Measurements from ENCODE around the gene B3GALT6. TPM values are rescaled to one million over a fixed set of nuclear protein-coding genes. Genes with fewer than 3 reads are reported as not detected.

Gene B3GALT6
- total RNA-seq, 2 experiments from 2014 or later: 17.6 to 25.5 TPM

GRCh38 chr1:1235016-1235744 is 3.1 kb downstream of the B3GALT6 start:
- Mint-ChIP-seq H3K27ac (no peak overlapping the region), H3K4me1 (peaks cover 22% of the 10 kb centered on the region), H3K4me3 (no peak overlapping the region), H3K36me3 (peaks cover 10% of the 10 kb centered on the region), H3K27me3 (no peaks in the 10 kb centered on the region), H3K9me3 (ENCODE audit: low read depth) (no peaks in the 10 kb centered on the region)
- DNase-seq: no peak
- ATAC-seq: no peak
- CTCF ChIA-PET: interaction anchor here (1.0 kb wide), 1 partner anchor 39 kb away, joined by 4 read pairs; the partner anchor contains the start of gene UBE2J2

- H3K27ac Mint-ChIP-seq: no peak overlapping the region
- DNase-seq (no peak), ATAC-seq (no peak)
- H3K4me3 Mint-ChIP-seq: no peak overlapping the region
- no peaks in the 10 kb centered on the region for H3K9me3 Mint-ChIP-seq (ENCODE audit: low read depth)
- H3K4me1 Mint-ChIP-seq: peaks cover 17% of the 10 kb centered on the region
- CTCF ChIA-PET: interaction anchor here (0.6 kb wide), 1 partner anchor 205 kb away, joined by 3 read pairs; no protein-coding TSS in a partner anchor
- H3K36me3 Mint-ChIP-seq: peaks cover 6% of the 10 kb centered on the region
- no peaks in the 10 kb centered on the region for H3K27me3 Mint-ChIP-seq
These were observed 4.2 kb downstream of the B3GALT6 start for GRCh38 chr1:1236176-1236763.

DNA sequence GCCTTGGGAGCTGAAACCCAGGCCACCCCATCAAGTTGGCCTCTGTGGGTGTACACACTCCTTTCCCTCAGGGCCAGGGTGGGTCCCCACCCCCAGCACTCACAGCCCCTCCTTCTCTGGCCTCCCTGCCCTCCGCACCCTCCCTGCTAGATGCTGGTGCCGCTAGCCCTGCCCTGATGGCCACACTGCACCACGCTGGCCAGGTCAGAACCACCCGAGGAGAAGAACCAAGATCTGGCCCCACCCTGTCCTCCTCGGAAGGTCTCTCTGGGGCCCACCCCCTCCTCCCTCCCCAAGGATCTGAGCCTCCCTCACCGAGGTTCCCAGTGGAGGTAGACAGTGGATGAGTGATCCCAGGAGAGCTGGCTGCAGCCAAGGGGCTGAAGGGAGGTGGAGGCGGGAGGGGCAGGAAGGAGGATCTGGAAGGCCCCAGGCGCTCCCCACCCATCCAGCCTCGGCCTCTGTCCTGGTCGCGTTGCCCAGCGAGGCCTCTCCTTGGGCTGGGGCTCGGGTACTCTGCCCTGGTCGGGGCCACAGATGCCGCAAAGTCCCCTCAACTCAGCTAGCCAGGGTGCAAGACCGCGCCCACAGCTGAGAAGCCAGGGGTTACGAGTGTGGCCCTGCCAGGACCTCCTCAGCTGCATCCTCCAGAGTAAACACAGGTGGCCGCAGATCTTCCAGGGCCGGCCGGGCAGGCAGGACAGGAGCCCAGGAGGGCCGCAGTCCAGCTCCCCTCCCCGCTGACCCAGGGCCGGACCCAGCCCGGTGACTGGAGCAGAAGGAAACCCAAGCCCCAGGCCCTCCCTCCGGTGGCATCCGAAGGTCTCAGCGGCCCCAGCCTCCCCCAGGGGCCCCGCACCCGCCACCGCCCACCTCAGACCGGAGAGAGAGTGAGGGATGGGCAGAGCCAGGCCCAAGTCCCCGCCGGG is 5.2 kb downstream of the B3GALT6 start:
- H3K4me1 Mint-ChIP-seq: peaks cover 17% of the 10 kb centered on the region
- no peak overlapping the region for H3K4me3 Mint-ChIP-seq

DNA sequence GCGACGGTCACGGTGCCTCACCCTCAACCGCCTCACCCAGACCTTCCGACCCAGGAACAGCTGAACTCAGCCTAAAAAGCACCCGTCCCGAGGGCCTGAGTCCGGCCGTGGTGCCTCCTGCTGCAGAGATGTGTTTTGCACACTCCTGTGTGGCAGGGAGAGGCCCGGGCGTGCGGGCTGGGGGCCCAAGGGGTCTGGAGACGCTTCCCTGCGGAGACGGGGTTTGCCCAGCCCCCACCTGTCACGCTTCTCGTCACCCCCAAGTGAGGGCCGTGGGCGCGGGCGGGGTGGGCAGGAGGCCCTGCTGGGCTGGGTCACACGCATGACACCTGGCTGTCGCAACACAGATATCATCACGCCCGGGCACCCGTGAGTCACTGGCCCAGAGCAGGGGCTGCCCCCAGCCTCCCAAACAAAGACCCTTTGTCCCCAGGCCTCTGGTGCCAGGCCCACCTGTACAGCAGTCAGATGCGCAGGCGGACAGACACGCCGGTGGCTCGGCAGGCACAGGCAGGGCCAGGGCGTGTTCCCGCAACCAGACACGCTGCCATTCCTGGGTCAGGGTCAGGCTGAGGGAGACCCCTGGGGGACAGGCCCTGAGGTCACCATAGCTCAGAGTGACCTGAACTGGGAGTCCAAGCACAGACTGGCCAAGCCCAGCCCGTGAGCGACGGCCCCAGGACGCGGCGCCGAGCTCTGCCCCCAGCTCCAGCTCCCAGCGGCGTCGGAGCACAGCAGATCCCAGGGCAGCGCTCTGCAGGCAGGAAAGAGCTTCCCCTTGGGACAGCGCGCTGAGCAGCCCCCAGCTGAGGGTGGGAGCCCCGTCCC is 6.1 kb downstream of the B3GALT6 start:
- Mint-ChIP-seq H3K27ac (no peak overlapping the region), H3K9me3 (ENCODE audit: low read depth) (no peaks in the 10 kb centered on the region), H3K27me3 (no peaks in the 10 kb centered on the region), H3K4me1 (peaks cover 15% of the 10 kb centered on the region), H3K36me3 (peaks cover 6% of the 10 kb centered on the region), H3K4me3 (no peak overlapping the region)
- ATAC-seq (no peak), DNase-seq (no peak)
- CTCF ChIA-PET: interaction anchor here (1.1 kb wide), 1 partner anchor 117 kb away, joined by 3 read pairs; no protein-coding TSS in a partner anchor

More for the DNA sequence above, 5.2 kb downstream of the B3GALT6 start:
- DNase-seq: no peak
- CTCF ChIA-PET: interaction anchor here (1.1 kb wide), 1 partner anchor 116 kb away, joined by 3 read pairs; no protein-coding TSS in a partner anchor
- Mint-ChIP-seq H3K27ac (no peak overlapping the region), H3K36me3 (peaks cover 6% of the 10 kb centered on the region), H3K9me3 (ENCODE audit: low read depth) (no peaks in the 10 kb centered on the region), H3K27me3 (no peaks in the 10 kb centered on the region)
- ATAC-seq: no peak

DNA sequence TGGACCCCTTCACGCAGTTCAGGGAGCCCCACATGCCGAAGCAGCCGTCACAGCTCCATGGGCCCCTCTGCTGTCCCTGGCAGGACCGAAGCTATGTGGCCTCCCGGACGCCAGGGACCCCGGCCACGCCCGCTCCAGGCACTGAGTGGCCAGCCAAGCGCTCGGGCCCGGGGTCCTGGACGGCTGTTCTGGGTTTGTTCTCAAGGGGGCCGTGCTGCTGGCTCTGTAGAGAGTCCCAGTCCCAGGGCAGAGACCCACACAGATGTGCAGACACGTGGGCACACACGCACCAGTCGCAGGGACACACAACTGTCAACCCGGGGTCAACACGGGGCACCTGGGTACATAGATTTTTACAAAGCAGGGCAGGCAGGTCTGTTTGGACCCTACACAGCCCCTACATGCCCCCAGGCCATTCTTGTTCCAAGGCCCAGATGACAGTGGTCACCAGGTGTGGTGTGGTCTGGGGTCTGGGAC is 6.7 kb downstream of the B3GALT6 start:
- Mint-ChIP-seq H3K27ac (no peak overlapping the region), H3K9me3 (ENCODE audit: low read depth) (no peaks in the 10 kb centered on the region), H3K4me3 (no peak overlapping the region), H3K36me3 (peaks cover 2% of the 10 kb centered on the region), H3K4me1 (peaks cover 10% of the 10 kb centered on the region), H3K27me3 (no peaks in the 10 kb centered on the region)
- DNase-seq (no peak), ATAC-seq (no peak)
- CTCF ChIA-PET: no interaction called here

- CTCF ChIA-PET: no interaction called here
- ATAC-seq: no peak
- peaks cover 6% of the 10 kb centered on the region for H3K4me1 Mint-ChIP-seq
These were observed 7.2 kb downstream of the B3GALT6 start for GRCh38 chr1:1239227-1239613.

GRCh38 chr1:1239614-1240347 is 7.7 kb downstream of the B3GALT6 start:
- Mint-ChIP-seq H3K36me3 (no peaks in the 10 kb centered on the region), H3K4me3 (no peak overlapping the region), H3K9me3 (ENCODE audit: low read depth) (no peaks in the 10 kb centered on the region), H3K4me1 (no peaks in the 10 kb centered on the region), H3K27ac (no peak overlapping the region), H3K27me3 (no peaks in the 10 kb centered on the region)
- ATAC-seq: no peak
- DNase-seq: no peak
- CTCF ChIA-PET: no interaction called here

More at GRCh38 chr1:1239227-1239613, 7.2 kb downstream of the B3GALT6 start:
- Mint-ChIP-seq H3K9me3 (ENCODE audit: low read depth) (no peaks in the 10 kb centered on the region), H3K27me3 (no peaks in the 10 kb centered on the region), H3K36me3 (peaks cover under 1% of the 10 kb centered on the region), H3K4me3 (no peak overlapping the region), H3K27ac (no peak overlapping the region)
- DNase-seq: no peak

- Mint-ChIP-seq H3K36me3 (no peaks in the 10 kb centered on the region), H3K27ac (no peak overlapping the region), H3K27me3 (no peaks in the 10 kb centered on the region), H3K4me1 (no peaks in the 10 kb centered on the region), H3K4me3 (no peak overlapping the region), H3K9me3 (ENCODE audit: low read depth) (no peaks in the 10 kb centered on the region)
- DNase-seq (no peak), ATAC-seq (no peak)
- CTCF ChIA-PET: no interaction called here
These were observed 8.3 kb downstream of the B3GALT6 start for GRCh38 chr1:1240348-1240732.

DNA sequence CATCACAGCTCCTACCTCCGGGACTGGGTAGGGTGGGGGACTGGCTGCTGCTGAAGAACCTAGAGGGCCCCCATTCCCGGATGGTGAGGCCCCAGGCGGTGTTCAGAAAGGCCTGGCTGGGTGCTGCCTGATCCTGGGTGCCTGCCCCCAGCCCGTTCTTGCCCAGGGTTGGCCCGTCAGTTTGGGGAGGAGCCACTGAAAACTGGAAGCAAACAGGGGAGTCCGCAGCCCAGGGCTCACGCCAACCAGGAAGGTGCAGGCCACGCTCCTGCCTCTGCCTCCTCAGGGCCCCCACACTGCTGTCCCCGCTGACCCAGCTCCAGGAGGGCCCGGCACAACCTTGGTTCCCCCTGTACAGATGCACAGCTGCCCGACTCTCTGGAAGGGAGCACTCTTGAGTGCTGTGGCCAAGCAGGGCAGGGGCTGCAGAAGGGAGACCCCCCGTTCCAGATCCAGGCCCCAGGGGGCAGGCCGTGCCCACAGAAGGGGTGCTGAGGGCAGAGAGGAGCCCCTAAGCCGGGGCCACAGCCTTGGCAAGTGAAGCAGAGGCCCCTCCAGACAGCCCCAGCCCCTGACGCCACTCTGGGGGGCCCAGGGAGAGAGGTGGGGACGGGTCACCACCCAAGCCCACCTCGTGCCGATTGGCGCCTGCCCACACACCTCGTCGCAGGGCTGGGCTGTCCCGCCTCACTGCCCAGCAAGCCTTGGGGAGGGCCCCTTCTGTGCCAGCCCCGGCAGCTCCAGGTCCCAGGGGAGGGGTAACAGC is 9.0 kb downstream of the B3GALT6 start:
- CTCF ChIA-PET: no interaction called here
- no peak overlapping the region for H3K27ac Mint-ChIP-seq
- H3K9me3 Mint-ChIP-seq (ENCODE audit: low read depth): no peaks in the 10 kb centered on the region
- no peaks in the 10 kb centered on the region for H3K4me1 Mint-ChIP-seq
- H3K27me3 Mint-ChIP-seq: no peaks in the 10 kb centered on the region
- no peak overlapping the region for H3K4me3 Mint-ChIP-seq
- no peaks in the 10 kb centered on the region for H3K36me3 Mint-ChIP-seq
- DNase-seq: no peak
- no peak for ATAC-seq

DNA sequence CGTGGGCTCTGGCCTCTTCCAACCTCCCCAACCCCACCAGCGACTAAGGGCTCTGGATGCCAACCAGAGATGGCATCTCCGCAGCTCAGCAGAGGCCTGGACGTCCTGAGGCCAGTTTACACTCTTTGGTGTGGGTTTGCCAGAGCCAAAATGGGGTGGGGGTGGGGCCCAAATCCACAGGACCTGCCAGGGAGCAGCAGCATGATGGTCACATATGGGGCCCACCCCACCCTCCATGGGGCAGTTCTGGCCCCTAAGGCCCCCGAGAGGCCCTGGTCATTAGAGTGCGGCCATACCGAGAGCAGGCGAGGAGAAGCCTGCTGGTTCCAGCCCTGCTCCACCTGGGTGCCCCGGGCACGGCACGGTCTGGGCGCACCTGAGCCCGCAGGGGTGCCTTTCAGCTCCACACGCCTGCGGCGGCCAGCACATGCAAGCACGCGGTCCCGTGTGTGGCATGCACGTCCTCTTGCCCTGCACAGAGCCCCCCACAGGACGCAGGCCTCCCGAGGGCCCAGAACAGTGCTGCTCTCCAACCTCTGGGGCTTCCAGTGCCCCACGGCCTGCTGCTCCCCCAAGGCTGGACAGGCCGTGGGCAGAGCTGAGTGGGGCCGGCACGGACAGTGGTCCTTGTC is 9.7 kb downstream of the B3GALT6 start:
- ATAC-seq (no peak), DNase-seq (no peak)
- Mint-ChIP-seq H3K9me3 (ENCODE audit: low read depth) (no peaks in the 10 kb centered on the region), H3K4me1 (no peaks in the 10 kb centered on the region), H3K4me3 (no peak overlapping the region), H3K36me3 (no peaks in the 10 kb centered on the region), H3K27ac (no peak overlapping the region), H3K27me3 (no peaks in the 10 kb centered on the region)
- CTCF ChIA-PET: no interaction called here

DNA sequence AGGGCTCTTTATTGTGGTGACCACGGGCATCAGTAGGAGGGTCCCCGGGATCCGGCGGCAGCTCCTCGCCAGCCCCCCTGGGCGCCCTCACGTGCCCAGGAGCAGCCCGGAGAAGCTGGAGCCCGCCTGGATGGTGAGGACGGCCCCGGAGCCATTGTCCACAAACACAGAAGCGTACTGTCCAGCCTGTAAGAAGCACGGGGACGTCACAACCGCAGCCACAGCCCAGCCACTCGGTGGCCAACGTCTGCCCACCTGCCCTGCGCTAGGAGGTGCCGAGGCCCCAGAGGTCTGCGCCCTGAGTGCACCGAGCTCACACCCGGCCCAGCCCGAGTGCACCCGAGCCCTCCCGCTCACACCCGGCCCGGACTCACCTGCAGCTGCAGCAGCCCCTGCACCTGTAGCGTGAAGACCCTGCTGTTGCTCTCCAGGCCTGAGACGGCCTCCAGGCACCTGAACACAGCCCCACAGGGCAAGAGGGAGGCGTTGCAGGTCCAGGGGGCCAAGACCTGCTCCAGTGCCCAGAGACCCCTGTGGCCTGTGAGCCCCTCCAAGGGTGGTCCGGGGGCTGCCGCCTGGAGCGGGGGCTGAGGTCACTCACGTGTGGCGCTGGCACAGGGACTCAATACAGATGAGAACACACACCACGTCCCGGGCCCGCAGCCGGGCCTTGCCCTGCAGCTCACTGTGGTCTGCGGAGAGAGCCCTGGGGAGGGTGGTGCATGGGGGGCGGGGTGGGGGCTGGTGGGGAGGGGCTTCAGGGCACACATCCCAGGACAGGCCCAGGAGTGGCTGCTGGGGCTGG is 10.6 kb downstream of the B3GALT6 start:
- no peak overlapping the region for H3K4me3 Mint-ChIP-seq
- H3K9me3 Mint-ChIP-seq (ENCODE audit: low read depth): no peaks in the 10 kb centered on the region
- H3K27me3 Mint-ChIP-seq: peaks cover 3% of the 10 kb centered on the region
- DNase-seq: no peak
- ATAC-seq: no peak
- no peaks in the 10 kb centered on the region for H3K4me1 Mint-ChIP-seq
- H3K27ac Mint-ChIP-seq: no peak overlapping the region
- CTCF ChIA-PET: no interaction called here
- no peaks in the 10 kb centered on the region for H3K36me3 Mint-ChIP-seq

Measured in activated CD8-positive, alpha-beta memory T cell treated with anti-CD3 and anti-CD28 coated beads, Interleukin-2, amount 10 ng/mL, durations not matched to agents 7 days and 5 days (primary cell).